Upper lobe of left lung (tissue), 6 donors: ENCODE results near the gene CGB5. TPM values are rescaled to one million over a fixed set of nuclear protein-coding genes. Genes with fewer than 3 reads are reported as not detected.
"Not testable (repeated sequence)": the region's sequence is repeated elsewhere in the genome, so short reads cannot be mapped to it uniquely, and the experiment has no call there.

Experiments used
- ATAC-seq, 2 donors: fragments of 200-7000 bp; cut with Tn5 transposase; one replicate each; pipeline ENCODE4 v1.9.1; 2022; ENCODE audit warnings: mild to moderate bottlenecking in 2 of 2, moderate library complexity in 2 of 2; ENCODE audit not compliant: low FRiP score in 2 of 2
- DNase-seq, 2 donors: peaks; one replicate each; pipeline ENCODE4 v3.0.0-alpha.2; 2019 to 2020
- H3K27ac ChIP-seq, 4 donors: fragments of 200-600 bp; sonication (generic); one replicate each; pipeline ENCODE4 v1.5.1; 2016 to 2019
- H3K27me3 ChIP-seq, 4 donors: fragments of 200-600 bp; sonication (generic); one replicate each; pipeline ENCODE4 v1.5.1; 2017 to 2019
- H3K36me3 ChIP-seq, 4 donors: fragments of 200-600 bp; sonication (generic); one replicate each; pipeline ENCODE4 v1.5.1; 2016 to 2019
- H3K4me1 ChIP-seq, 4 donors: fragments of 200-600 bp; sonication (generic); one replicate each; pipeline ENCODE4 v1.5.1; 2018 to 2019
- H3K4me3 ChIP-seq, 4 donors: fragments of 200-600 bp; sonication (generic); one replicate each; pipeline ENCODE4 v1.5.1; 2017 to 2019; ENCODE audit warnings: mild to moderate bottlenecking in 2 of 4, moderate library complexity in 1 of 4
- H3K9me3 ChIP-seq, 4 donors: fragments of 200-600 bp; sonication (generic); one replicate each; pipeline ENCODE4 v1.5.1; 2018 to 2019
- CTCF ChIP-seq, 6 experiments: fragments of 450-650 bp in 4 of 6; fragments of 200-600 bp in 2 of 6; sonication (generic) in 2 of 6; IDR thresholded peaks; one replicate each; pipeline ENCODE4 v1.5.1; 2016 to 2019; ENCODE audit warnings: antibody characterized with exemption in 6 of 6
- EP300 ChIP-seq, 4 donors: sonication (generic); formaldehyde crosslinking; IDR thresholded peaks; one replicate each; pipeline ENCODE4 v1.5.1; 2017; ENCODE audit warnings: antibody characterized with exemption in 4 of 4, control low read depth in 2 of 4
- WGBS, 2 donors: methylation state at CpG; one replicate each; pipeline ENCODE4 v1.1.5; 2017 to 2018; 5-methylcytosine and 5-hydroxymethylcytosine counted together
- total RNA-seq, 6 donors: library from RNA; depleted of rRNA in 4 of 6; stranded (reverse); fragments of >200 nt in 4 of 6; gene quantifications; one replicate each; pipeline versions ENCODE4 v1.1.0 to v1.2.1, GENCODE V29; 2016 to 2021
- donor health status: DM: no; HTN: no; CAD: no; lungs with moderate emphysema.
- donor health status: DM: no; HTN: yes; CAD: no; lungs with severe emphysema.

Gene CGB5
- total RNA-seq, 6 donors from 2014 or later: not detected

- not testable (repeated sequence) for H3K4me3 ChIP-seq, H3K4me1 ChIP-seq, H3K27ac ChIP-seq, H3K27me3 ChIP-seq, H3K36me3 ChIP-seq, H3K9me3 ChIP-seq, ATAC-seq
- peak; percentile 32 to 44 for DNase-seq
- 23 to 42% methylated on average over 24 to 28 of the region's 28 CpGs for WGBS, 2 donors
- TF ChIP-seq CTCF (IDR thresholded peaks at IDR 0.05): peak; percentile 19 to 50 (median 28)
Observed at GRCh38 chr19:49031642-49032301, 11.9 kb upstream of the CGB5 start, which contains the start of gene CGB2. CGB2 (plus strand) TSS chr19:49031890; CDS start chr19:49032096, 206 bp downstream.

GRCh38 chr19:49036815-49037214, 6.8 kb upstream of the CGB5 start, which contains the start of gene CGB1:
CGB1 (minus strand) TSS chr19:49036895; CDS start chr19:49036711, 184 bp downstream.
- TF ChIP-seq CTCF (IDR thresholded peaks at IDR 0.05): peak in 3 of 6 experiments; percentile 17 to 24 (median 20)
- DNase-seq, ATAC-seq, H3K4me3 ChIP-seq, H3K9me3 ChIP-seq, H3K27ac ChIP-seq, H3K4me1 ChIP-seq, H3K27me3 ChIP-seq, H3K36me3 ChIP-seq: not testable (repeated sequence)
- 54 to 71% methylated on average over 12 to 18 of the region's 18 CpGs for WGBS, 2 donors

- not testable (repeated sequence) for H3K36me3 ChIP-seq, H3K27me3 ChIP-seq, H3K9me3 ChIP-seq, DNase-seq, H3K4me1 ChIP-seq, H3K4me3 ChIP-seq, ATAC-seq, H3K27ac ChIP-seq
- WGBS, 2 donors: 88 to 94% methylated on average over 4 to 7 of the region's 8 CpGs
Observed at GRCh38 chr19:49038111-49038510, 5.5 kb upstream of the CGB5 start.

GRCh38 chr19:49038557-49039276, 4.9 kb upstream of the CGB5 start:
- WGBS, 2 donors: 86 to 89% methylated on average over 9 to 25 of the region's 26 CpGs
- not testable (repeated sequence) for H3K4me3 ChIP-seq, ATAC-seq

GRCh38 chr19:49039736-49040135, 3.9 kb upstream of the CGB5 start:
- 50 to 55% methylated on average over 8 to 9 of the region's 9 CpGs for WGBS, 2 donors
- not testable (repeated sequence) for H3K9me3 ChIP-seq, H3K36me3 ChIP-seq, ATAC-seq, H3K4me3 ChIP-seq, DNase-seq, H3K27me3 ChIP-seq, H3K27ac ChIP-seq, H3K4me1 ChIP-seq

More at GRCh38 chr19:49038557-49039276, 4.9 kb upstream of the CGB5 start:
- H3K36me3 ChIP-seq, H3K27ac ChIP-seq, H3K27me3 ChIP-seq, DNase-seq, H3K4me1 ChIP-seq, H3K9me3 ChIP-seq: not testable (repeated sequence)

- 70 to 80% methylated on average over 6 to 14 of the region's 17 CpGs for WGBS, 2 donors
- H3K36me3 ChIP-seq: no peaks in the 10 kb centered on the region
- no peak overlapping the region for H3K4me3 ChIP-seq
- H3K4me1 ChIP-seq: no peaks in the 10 kb centered on the region
- H3K27me3 ChIP-seq: no peaks in the 10 kb centered on the region
- ATAC-seq: no peak
- no peak for DNase-seq
- H3K27ac ChIP-seq: no peak overlapping the region
- H3K9me3 ChIP-seq: no peaks in the 10 kb centered on the region
- TF ChIP-seq EP300 (IDR thresholded peaks at IDR 0.05): no peak
Observed at GRCh38 chr19:49042177-49042576, 1.5 kb upstream of the CGB5 start.

- H3K4me1 ChIP-seq, H3K36me3 ChIP-seq, DNase-seq, H3K9me3 ChIP-seq, H3K27ac ChIP-seq, H3K4me3 ChIP-seq, ATAC-seq, H3K27me3 ChIP-seq: not testable (repeated sequence)
- whole genome bisulfite sequencing, 2 donors: 80 to 83% methylated on average over 4 of the region's 4 CpGs
Observed at GRCh38 chr19:49042666-49043065, 982 bp upstream of the CGB5 start.

- H3K36me3 ChIP-seq: not testable (repeated sequence)
Observed at GRCh38 chr19:49049011-49049410, 5.4 kb downstream of the CGB5 start, which contains the start of gene CGB8. CGB8 (minus strand) TSS chr19:49049111; CDS start chr19:49048739, 372 bp downstream.

GRCh38 chr19:49049834-49050233, 6.2 kb downstream of the CGB5 start:
- not testable (repeated sequence) for H3K27ac ChIP-seq, H3K36me3 ChIP-seq, ATAC-seq, H3K27me3 ChIP-seq, H3K4me3 ChIP-seq, H3K4me1 ChIP-seq, DNase-seq, H3K9me3 ChIP-seq
- 86 to 88% methylated on average over 2 to 4 of the region's 4 CpGs for WGBS, 2 donors

More at GRCh38 chr19:49049011-49049410, 5.4 kb downstream of the CGB5 start, which contains the start of gene CGB8:
- WGBS, 2 donors: 72 to 80% methylated on average over 1 to 10 of the region's 12 CpGs
- DNase-seq, H3K4me1 ChIP-seq, H3K9me3 ChIP-seq, H3K4me3 ChIP-seq, ATAC-seq, H3K27me3 ChIP-seq, H3K27ac ChIP-seq: not testable (repeated sequence)

GRCh38 chr19:49050376-49051033, 6.9 kb downstream of the CGB5 start:
- ATAC-seq: not testable (repeated sequence)

More at GRCh38 chr19:49050376-49051033, 6.9 kb downstream of the CGB5 start:
- not testable (repeated sequence) for H3K4me1 ChIP-seq, DNase-seq, H3K36me3 ChIP-seq, H3K4me3 ChIP-seq, H3K27ac ChIP-seq, H3K27me3 ChIP-seq, H3K9me3 ChIP-seq
- WGBS, 2 donors: 66 to 84% methylated on average over 4 to 23 of the region's 24 CpGs
